Caco-2 (cell line): ENCODE results near the gene MKRN2. TPM values are rescaled to one million over a fixed set of nuclear protein-coding genes. Genes with fewer than 3 reads are reported as not detected.

Source experiments
- BruUV-seq: library from RNA; stranded (reverse); fragments of 400-500 nt; replicated peaks from 2 replicates; lab custom pipeline; 2021; lab: Mats Ljungman, UMichigan
- CTCF ChIA-PET: fragments of 300-600 bp; sonication (Branson Sonifier 250); formaldehyde crosslinking; loops from one replicate; lab custom pipeline; 2022; ENCODE audit warnings: antibody characterized with exemption; lab: Charles Lee
- POLR2A ChIA-PET: fragments of 300-600 bp; sonication (Branson Sonifier 250); formaldehyde crosslinking; loops from one replicate; lab custom pipeline; 2022; ENCODE audit warnings: antibody characterized with exemption; lab: Charles Lee
- DNase-seq, 2 experiments: peaks; one replicate each; pipeline versions ENCODE4 v3.0.0 to v3.0.0-alpha.2; 2020 to 2022
- H3K27me3 ChIP-seq: replicated peaks from 2 replicates; pipeline ENCODE4 v1.6.0; 2011; ENCODE audit warnings: low read length; ENCODE audit not compliant: control insufficient read depth, insufficient read depth
- H3K36me3 ChIP-seq: 2 replicates; pipeline ENCODE4 v1.5.1; 2011; ENCODE audit warnings: low read length; ENCODE audit not compliant: control insufficient read depth, insufficient read depth
- H3K4me1 ChIP-seq: fragments of 250-450 bp; sonication (Bioruptor Pico); 2 replicates; pipeline ENCODE4 v1.5.1; 2020; ENCODE audit warnings: mild to moderate bottlenecking
- H3K4me3 ChIP-seq: 2 replicates; pipeline ENCODE4 v1.5.1; 2011; ENCODE audit warnings: low read depth, mild to moderate bottlenecking, control low read depth, low read length
- H3K9me3 ChIP-seq: fragments of 250-450 bp; sonication (Bioruptor Pico); 2 replicates; pipeline ENCODE4 v1.5.1; 2020; ENCODE audit warnings: mild to moderate bottlenecking, moderate library complexity
- H3K27ac Mint-ChIP-seq: one replicate; pipeline ENCODE4 v1.8.0; 2022; ENCODE audit warnings: mixed read lengths; ENCODE audit not compliant: unreplicated experiment
- H3K27me3 Mint-ChIP-seq: one replicate; pipeline ENCODE4 v1.8.0; 2022; ENCODE audit warnings: mixed read lengths; ENCODE audit not compliant: insufficient read depth, unreplicated experiment
- H3K36me3 Mint-ChIP-seq: one replicate; pipeline ENCODE4 v1.8.0; 2022; ENCODE audit warnings: mild to moderate bottlenecking, mixed read lengths; ENCODE audit not compliant: insufficient read depth, unreplicated experiment
- H3K4me1 Mint-ChIP-seq: one replicate; pipeline ENCODE4 v1.8.0; 2022; ENCODE audit warnings: low read depth, mixed read lengths; ENCODE audit not compliant: unreplicated experiment
- H3K4me3 Mint-ChIP-seq: one replicate; pipeline ENCODE4 v1.8.0; 2022; ENCODE audit warnings: mild to moderate bottlenecking, moderate library complexity, mixed read lengths; ENCODE audit not compliant: unreplicated experiment
- H3K9me3 Mint-ChIP-seq: one replicate; pipeline ENCODE4 v1.8.0; 2022; ENCODE audit warnings: mixed read lengths; ENCODE audit not compliant: unreplicated experiment
- intact Hi-C: fragments of 100-400 bp; cut with micrococcal nuclease; formaldehyde crosslinking; loops from one replicate; pipeline ENCODE4 v1.10.0; 2022; ENCODE audit not compliant: unreplicated experiment
- total RNA-seq: library from RNA; stranded (reverse); gene quantifications from 2 replicates; pipeline ENCODE4 v1.2.3, GENCODE V29; 2022
- TF ChIP-seq, protein P1 (sequence below), 2 experiments: fragments of 200-600 bp in 1 of 2; IDR thresholded peaks; 1 replicate in 1 of 2; 2 replicates in 1 of 2; pipeline versions ENCODE4 v1.5.1 to v1.8.0; 2011 to 2022; ENCODE audit warnings: antibody characterized with exemption in 1 of 2, control low read depth in 1 of 2, inconsistent platforms in 1 of 2, low read depth in 1 of 2, low read length in 1 of 2, mild to moderate bottlenecking in 1 of 2, moderate library complexity in 1 of 2; ENCODE audit not compliant: insufficient read depth in 1 of 2, severe bottlenecking in 1 of 2, unreplicated experiment in 1 of 2

The MKRN2 gene
- total RNA-seq, 1 experiment from 2014 or later, result 25.2 TPM

DNA sequence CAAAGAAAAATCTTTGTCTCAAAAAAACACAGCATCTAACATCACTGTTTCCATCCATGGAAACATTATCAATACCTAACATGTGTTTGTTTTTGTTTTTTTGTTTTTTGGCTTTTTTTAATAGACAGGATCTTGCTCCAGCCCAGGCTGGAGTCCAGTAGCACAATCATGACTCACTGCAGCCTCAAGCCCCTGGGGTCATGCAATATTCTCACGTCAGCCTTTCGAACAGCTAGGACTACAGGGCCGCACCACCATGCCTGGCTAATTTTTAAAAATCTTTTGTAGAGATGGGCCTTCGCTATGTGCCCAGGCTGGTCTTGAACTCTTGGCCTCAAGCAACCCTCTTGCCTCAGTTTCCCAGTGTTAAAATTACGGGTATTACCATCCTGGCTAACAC, 54.2 kb downstream of the MKRN2 start:
- Mint-ChIP-seq H3K4me3 (no peak overlapping the region), H3K27me3 (no peaks in the 10 kb centered on the region), H3K27ac (no peak overlapping the region), H3K4me1 (no peaks in the 10 kb centered on the region), H3K9me3 (no peaks in the 10 kb centered on the region), H3K36me3 (peaks cover 46% of the 10 kb centered on the region)
- ChIA-PET CTCF (no interaction called here), POLR2A (no interaction called here)
- TF ChIP-seq, protein P1, sequence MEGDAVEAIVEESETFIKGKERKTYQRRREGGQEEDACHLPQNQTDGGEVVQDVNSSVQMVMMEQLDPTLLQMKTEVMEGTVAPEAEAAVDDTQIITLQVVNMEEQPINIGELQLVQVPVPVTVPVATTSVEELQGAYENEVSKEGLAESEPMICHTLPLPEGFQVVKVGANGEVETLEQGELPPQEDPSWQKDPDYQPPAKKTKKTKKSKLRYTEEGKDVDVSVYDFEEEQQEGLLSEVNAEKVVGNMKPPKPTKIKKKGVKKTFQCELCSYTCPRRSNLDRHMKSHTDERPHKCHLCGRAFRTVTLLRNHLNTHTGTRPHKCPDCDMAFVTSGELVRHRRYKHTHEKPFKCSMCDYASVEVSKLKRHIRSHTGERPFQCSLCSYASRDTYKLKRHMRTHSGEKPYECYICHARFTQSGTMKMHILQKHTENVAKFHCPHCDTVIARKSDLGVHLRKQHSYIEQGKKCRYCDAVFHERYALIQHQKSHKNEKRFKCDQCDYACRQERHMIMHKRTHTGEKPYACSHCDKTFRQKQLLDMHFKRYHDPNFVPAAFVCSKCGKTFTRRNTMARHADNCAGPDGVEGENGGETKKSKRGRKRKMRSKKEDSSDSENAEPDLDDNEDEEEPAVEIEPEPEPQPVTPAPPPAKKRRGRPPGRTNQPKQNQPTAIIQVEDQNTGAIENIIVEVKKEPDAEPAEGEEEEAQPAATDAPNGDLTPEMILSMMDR (IDR thresholded peaks at IDR 0.05; ENCODE audit: insufficient read depth in 1 of 2, low read depth in 1 of 2, low read length in 1 of 2, severe bottlenecking in 1 of 2, unreplicated experiment in 1 of 2), result no peak
- Histone ChIP-seq H3K27me3 (no peaks in the 10 kb centered on the region), H3K9me3 (no peaks in the 10 kb centered on the region), H3K4me3 (no peak overlapping the region), H3K4me1 (no peaks in the 10 kb centered on the region), H3K36me3 (no peaks in the 10 kb centered on the region; the same call in none of the 2 replicates)
- intact Hi-C loops, result loop anchor here (5.0 kb wide), 1 partner anchor 111 kb away; no protein-coding TSS in a partner anchor
- BruUV-seq, result no TSS peak
- DNase-seq, result no peak

DNA sequence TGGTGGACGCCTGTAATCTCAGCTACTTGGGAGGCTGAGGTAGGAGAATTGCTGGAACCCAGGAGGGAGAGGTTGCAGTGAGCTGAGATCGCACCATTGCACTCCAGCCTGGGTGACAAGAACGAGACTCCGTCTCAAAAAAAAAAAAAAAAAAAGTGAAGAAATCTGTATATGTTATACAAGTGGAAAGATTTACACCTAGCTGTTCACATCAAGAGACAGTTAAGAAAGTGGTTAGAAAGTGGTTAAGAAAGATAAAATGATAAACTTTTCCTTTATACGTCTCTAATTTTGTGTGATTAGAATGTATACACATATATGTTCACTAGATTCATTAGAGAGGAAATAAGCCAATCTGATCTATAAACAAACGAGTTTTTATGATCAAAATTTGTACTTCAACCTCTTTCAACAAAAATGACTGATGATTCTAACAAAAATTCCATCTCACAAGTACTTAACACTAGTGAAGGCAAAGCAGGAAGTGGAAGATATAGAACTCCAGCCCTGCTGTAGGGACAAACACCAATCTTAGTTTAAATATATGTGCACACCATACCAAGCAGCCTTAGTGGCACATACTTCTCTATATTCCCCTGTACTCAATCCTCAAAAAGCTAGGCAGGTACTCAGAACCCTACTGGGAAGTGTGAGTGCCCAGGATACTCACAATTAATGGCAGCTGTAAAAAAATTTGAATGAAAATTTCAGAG, 55.8 kb downstream of the MKRN2 start:
- TF ChIP-seq, protein P1 (IDR thresholded peaks at IDR 0.05; ENCODE audit: insufficient read depth in 1 of 2, low read depth in 1 of 2, low read length in 1 of 2, severe bottlenecking in 1 of 2, unreplicated experiment in 1 of 2), result no peak
- DNase-seq, result no peak
- no peaks in the 10 kb centered on the region for H3K4me1 Mint-ChIP-seq
- Histone ChIP-seq H3K36me3 (no peaks in the 10 kb centered on the region; the same call in none of the 2 replicates), H3K9me3 (no peaks in the 10 kb centered on the region), H3K4me1 (no peaks in the 10 kb centered on the region), H3K27me3 (no peaks in the 10 kb centered on the region), H3K4me3 (no peak overlapping the region)
- intact Hi-C loops, result loop anchor here (5.0 kb wide), 1 partner anchor 110 kb away; no protein-coding TSS in a partner anchor
- H3K9me3 Mint-ChIP-seq, result no peaks in the 10 kb centered on the region
- ChIA-PET POLR2A (no interaction called here), CTCF (no interaction called here)
- no peak overlapping the region for H3K4me3 Mint-ChIP-seq
- no peak overlapping the region for H3K27ac Mint-ChIP-seq
- peaks cover 48% of the 10 kb centered on the region for H3K36me3 Mint-ChIP-seq
- H3K27me3 Mint-ChIP-seq, result no peaks in the 10 kb centered on the region
- no TSS peak for BruUV-seq

DNA sequence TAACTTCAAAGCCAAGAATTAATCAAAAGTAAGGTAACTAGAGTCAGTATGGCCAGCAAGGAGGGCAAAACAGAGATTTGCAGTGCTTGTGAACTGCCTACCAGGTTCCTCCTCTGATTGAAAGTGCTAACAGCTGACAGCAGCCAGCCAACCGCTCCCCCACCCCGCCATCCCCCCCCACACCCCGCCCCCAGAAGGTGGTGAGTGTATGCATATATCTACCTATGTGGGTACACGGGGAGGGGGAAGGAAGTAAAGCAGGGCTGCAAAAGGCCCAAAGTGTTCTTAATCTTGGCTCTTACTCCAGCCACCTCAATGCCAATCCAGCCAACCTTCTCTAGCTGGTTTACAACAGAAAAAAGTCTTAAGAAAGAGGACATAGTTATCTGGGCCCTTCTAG, 56.4 kb downstream of the MKRN2 start:
- no peak overlapping the region for H3K27ac Mint-ChIP-seq
- CTCF ChIA-PET, result no interaction called here
- no peak overlapping the region for H3K4me3 Mint-ChIP-seq
- no TSS peak for BruUV-seq
- no peak overlapping the region for H3K4me3 ChIP-seq
- TF ChIP-seq, protein P1 (IDR thresholded peaks at IDR 0.05; ENCODE audit: insufficient read depth in 1 of 2, low read depth in 1 of 2, low read length in 1 of 2, severe bottlenecking in 1 of 2, unreplicated experiment in 1 of 2), result no peak
- H3K9me3 ChIP-seq, result no peaks in the 10 kb centered on the region
- no peaks in the 10 kb centered on the region for H3K27me3 Mint-ChIP-seq
- H3K9me3 Mint-ChIP-seq, result no peaks in the 10 kb centered on the region
- DNase-seq, result no peak
- H3K36me3 ChIP-seq, result no peaks in the 10 kb centered on the region; the same call in none of the 2 replicates
- H3K4me1 ChIP-seq, result no peaks in the 10 kb centered on the region
- POLR2A ChIA-PET, result no interaction called here
- intact Hi-C loops, result loop anchor here (5.0 kb wide), 1 partner anchor 109 kb away; no protein-coding TSS in a partner anchor
- H3K36me3 Mint-ChIP-seq, result peaks cover 42% of the 10 kb centered on the region
- no peaks in the 10 kb centered on the region for H3K27me3 ChIP-seq
- no peaks in the 10 kb centered on the region for H3K4me1 Mint-ChIP-seq
